Measurements from ENCODE around the gene HES3. TPM values are rescaled to one million over a fixed set of nuclear protein-coding genes. Genes with fewer than 3 reads are reported as not detected.

Gene HES3
- total RNA-seq, 4 donors from 2014 or later = not detected

GRCh38 chr1:6269296-6269695 is 25.3 kb downstream of the HES3 start:
- no peaks in the 10 kb centered on the region for H3K9me3 ChIP-seq
- H3K36me3 ChIP-seq = no peaks in the 10 kb centered on the region
- intact Hi-C loops (cut with DNase I; ENCODE audit: low total_unique reads) = no loop called here
- no peak for DNase-seq
- TF ChIP-seq CTCF (IDR thresholded peaks at IDR 0.05) = no peak
- no peak for TF ChIP-seq POLR2A (IDR thresholded peaks at IDR 0.05)
- H3K4me1 ChIP-seq = peaks cover 0 to 3% of the 10 kb centered on the region in 2 donors
- H3K27ac ChIP-seq = no peak overlapping the region
- no peak overlapping the region for H3K4me3 ChIP-seq
- no peaks in the 10 kb centered on the region for H3K27me3 ChIP-seq

- Histone ChIP-seq H3K4me1 (peaks cover 0 to 3% of the 10 kb centered on the region in 2 donors), H3K9me3 (no peaks in the 10 kb centered on the region), H3K27ac (no peak overlapping the region), H3K36me3 (no peaks in the 10 kb centered on the region), H3K4me3 (no peak overlapping the region), H3K27me3 (no peaks in the 10 kb centered on the region)
- intact Hi-C loops (cut with DNase I; ENCODE audit: low total_unique reads) = no loop called here
- DNase-seq = no peak
- TF ChIP-seq CTCF (IDR thresholded peaks at IDR 0.05) (no peak), POLR2A (IDR thresholded peaks at IDR 0.05) (no peak)
Measured at GRCh38 chr1:6269720-6270400, 25.9 kb downstream of the HES3 start.

- no peaks in the 10 kb centered on the region for H3K27me3 ChIP-seq
- no peaks in the 10 kb centered on the region for H3K9me3 ChIP-seq
- H3K4me3 ChIP-seq = no peak overlapping the region
- no peak for TF ChIP-seq CTCF (IDR thresholded peaks at IDR 0.05)
- TF ChIP-seq POLR2A (IDR thresholded peaks at IDR 0.05) = no peak
- H3K4me1 ChIP-seq = peaks cover 0 to 3% of the 10 kb centered on the region in 2 donors
- no peaks in the 10 kb centered on the region for H3K36me3 ChIP-seq
- intact Hi-C loops (cut with DNase I; ENCODE audit: low total_unique reads) = no loop called here
- no peak for DNase-seq
- H3K27ac ChIP-seq = no peak overlapping the region
Measured at GRCh38 chr1:6270401-6270800, 26.4 kb downstream of the HES3 start.

GRCh38 chr1:6271006-6271405 is 27.0 kb downstream of the HES3 start:
- Histone ChIP-seq H3K27ac (no peak overlapping the region), H3K36me3 (no peaks in the 10 kb centered on the region), H3K4me1 (peaks cover 0 to 3% of the 10 kb centered on the region in 2 donors), H3K4me3 (no peak overlapping the region), H3K27me3 (no peaks in the 10 kb centered on the region), H3K9me3 (no peaks in the 10 kb centered on the region)
- TF ChIP-seq POLR2A (IDR thresholded peaks at IDR 0.05) (no peak), CTCF (IDR thresholded peaks at IDR 0.05) (no peak)
- no peak for DNase-seq
- intact Hi-C loops (cut with DNase I; ENCODE audit: low total_unique reads) = no loop called here

GRCh38 chr1:6271554-6271953 is 27.6 kb downstream of the HES3 start:
- DNase-seq = no peak
- no peak for TF ChIP-seq POLR2A (IDR thresholded peaks at IDR 0.05)
- TF ChIP-seq CTCF (IDR thresholded peaks at IDR 0.05) = no peak
- intact Hi-C loops (cut with DNase I; ENCODE audit: low total_unique reads) = no loop called here
- H3K4me3 ChIP-seq = no peak overlapping the region
- H3K9me3 ChIP-seq = no peaks in the 10 kb centered on the region
- no peaks in the 10 kb centered on the region for H3K27me3 ChIP-seq
- H3K27ac ChIP-seq = no peak overlapping the region
- no peaks in the 10 kb centered on the region for H3K36me3 ChIP-seq
- H3K4me1 ChIP-seq = peaks cover 1 to 3% of the 10 kb centered on the region in 2 donors

Data from uterus (tissue), 4 donors.